Measurements from ENCODE around the gene SUSD1.
"Not testable (repeated sequence)": the region's sequence is repeated elsewhere in the genome, so short reads cannot be mapped to it uniquely, and the experiment has no call there.

Gene SUSD1

DNA sequence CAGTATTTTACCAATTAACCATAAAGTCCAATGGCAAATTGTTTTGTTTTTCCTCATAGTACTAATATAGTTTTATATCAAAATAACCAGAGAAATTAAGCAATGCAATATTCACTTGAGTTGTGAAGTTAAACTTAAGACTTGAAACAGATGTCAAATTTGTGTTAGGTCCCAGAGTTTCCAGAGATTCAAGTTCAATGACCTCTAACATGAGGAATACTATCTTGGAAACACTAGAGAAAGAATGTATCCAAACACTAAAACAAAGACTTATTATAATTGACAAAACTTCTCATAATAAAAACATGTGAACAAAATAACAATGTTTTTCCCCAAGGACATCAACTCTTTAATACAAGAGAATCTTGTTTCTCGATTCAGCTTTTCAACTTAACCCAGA is 18.0 kb downstream of the SUSD1 start:
- H3K9me3 ChIP-seq (ENCODE audit: control insufficient read depth, low read length) = no peaks in the 10 kb centered on the region
- WGBS, 2 experiments (ENCODE audit: insufficient coverage in 2 of 2) = 77 to 94% methylated on average over 1 of the region's 1 CpG
- H3K4me3 ChIP-seq (ENCODE audit: extremely low read depth, insufficient read depth, low read length, poor library complexity, severe bottlenecking) = no peak overlapping the region
- no peak overlapping the region for H3K27ac ChIP-seq (ENCODE audit: low read depth, low read length, severe bottlenecking)
- no peaks in the 10 kb centered on the region for H3K4me1 ChIP-seq (ENCODE audit: control insufficient read depth, insufficient read depth, low read length, poor library complexity, severe bottlenecking)
- peaks cover 4% of the 10 kb centered on the region for H3K36me3 ChIP-seq (ENCODE audit: control insufficient read depth, insufficient read depth, low read length)

- Histone ChIP-seq H3K36me3 (ENCODE audit: control insufficient read depth, insufficient read depth, low read length) (peaks cover 14% of the 10 kb centered on the region), H3K27ac (ENCODE audit: low read depth, low read length, severe bottlenecking) (no peak overlapping the region), H3K4me3 (ENCODE audit: extremely low read depth, insufficient read depth, low read length, poor library complexity, severe bottlenecking) (no peak overlapping the region), H3K4me1 (ENCODE audit: control insufficient read depth, insufficient read depth, low read length, poor library complexity, severe bottlenecking) (no peaks in the 10 kb centered on the region), H3K9me3 (ENCODE audit: control insufficient read depth, low read length) (no peaks in the 10 kb centered on the region)
- WGBS, 2 experiments (ENCODE audit: insufficient coverage in 2 of 2) = 93 to 96% methylated on average over 5 to 8 of the region's 10 CpGs
Measured at GRCh38 chr9:112149211-112149610, 25.9 kb downstream of the SUSD1 start.

GRCh38 chr9:112145886-112146285 is 29.2 kb downstream of the SUSD1 start:
- Histone ChIP-seq H3K4me3 (ENCODE audit: extremely low read depth, insufficient read depth, low read length, poor library complexity, severe bottlenecking) (no peak overlapping the region), H3K4me1 (ENCODE audit: control insufficient read depth, insufficient read depth, low read length, poor library complexity, severe bottlenecking) (no peaks in the 10 kb centered on the region), H3K36me3 (ENCODE audit: control insufficient read depth, insufficient read depth, low read length) (peaks cover 29% of the 10 kb centered on the region), H3K27ac (ENCODE audit: low read depth, low read length, severe bottlenecking) (no peak overlapping the region), H3K9me3 (ENCODE audit: control insufficient read depth, low read length) (no peaks in the 10 kb centered on the region)
- 100% methylated on average over 1 of the region's 1 CpG; no CpG with 5 or more reads in 1 of the 2 experiments for WGBS, 2 experiments (ENCODE audit: insufficient coverage in 2 of 2)

DNA sequence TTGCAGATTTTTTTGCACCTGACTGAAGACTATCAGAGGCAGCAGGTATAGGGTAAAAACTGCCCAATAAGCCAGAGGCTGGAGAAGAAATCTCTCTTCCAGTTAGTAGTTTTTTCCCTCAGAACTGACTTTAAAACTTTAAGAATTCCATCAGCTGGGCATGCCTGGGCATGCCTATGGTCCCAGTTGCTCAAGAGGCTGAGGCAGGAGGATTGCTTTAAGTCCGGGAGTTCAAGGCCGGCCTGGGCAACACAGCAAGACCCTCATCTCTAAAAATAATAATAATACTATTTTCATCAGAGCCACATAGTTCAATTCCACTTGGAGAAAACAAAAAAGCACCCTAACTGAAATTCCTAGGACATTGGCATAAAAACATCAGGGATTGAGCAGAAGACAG is 30.3 kb downstream of the SUSD1 start:
- Histone ChIP-seq H3K4me1 (ENCODE audit: control insufficient read depth, insufficient read depth, low read length, poor library complexity, severe bottlenecking) (no peaks in the 10 kb centered on the region), H3K36me3 (ENCODE audit: control insufficient read depth, insufficient read depth, low read length) (peaks cover 29% of the 10 kb centered on the region), H3K4me3 (ENCODE audit: extremely low read depth, insufficient read depth, low read length, poor library complexity, severe bottlenecking) (no peak overlapping the region), H3K9me3 (ENCODE audit: control insufficient read depth, low read length) (no peaks in the 10 kb centered on the region), H3K27ac (ENCODE audit: low read depth, low read length, severe bottlenecking) (no peak overlapping the region)
- no CpG with 5 or more reads among the region's 2 CpGs for WGBS, 2 experiments (ENCODE audit: insufficient coverage in 2 of 2)

DNA sequence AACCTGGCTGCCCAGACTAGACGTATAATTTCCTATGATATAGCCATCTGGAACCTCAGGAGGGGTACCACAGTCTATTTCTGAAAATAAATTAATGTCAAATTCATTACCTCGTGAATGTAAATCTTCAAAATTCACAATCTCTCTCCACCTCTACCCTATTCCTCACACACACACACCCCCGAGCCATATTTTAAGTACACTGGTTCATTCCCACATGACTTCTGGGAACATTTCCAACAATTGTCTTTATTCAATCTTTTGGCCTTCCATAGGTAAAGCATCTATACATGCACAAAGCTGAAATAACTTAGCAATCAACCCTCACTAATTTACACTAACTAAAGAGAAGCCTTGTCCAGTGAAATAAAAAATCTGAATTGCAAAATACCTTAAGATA is 32.7 kb downstream of the SUSD1 start:
- Histone ChIP-seq H3K4me3 (ENCODE audit: extremely low read depth, insufficient read depth, low read length, poor library complexity, severe bottlenecking) (no peak overlapping the region), H3K4me1 (ENCODE audit: control insufficient read depth, insufficient read depth, low read length, poor library complexity, severe bottlenecking) (no peaks in the 10 kb centered on the region), H3K36me3 (ENCODE audit: control insufficient read depth, insufficient read depth, low read length) (peaks cover 24% of the 10 kb centered on the region), H3K27ac (ENCODE audit: low read depth, low read length, severe bottlenecking) (no peak overlapping the region), H3K9me3 (ENCODE audit: control insufficient read depth, low read length) (no peaks in the 10 kb centered on the region)
- WGBS, 2 experiments (ENCODE audit: insufficient coverage in 2 of 2) = 93 to 95% methylated on average over 3 of the region's 3 CpGs

DNA sequence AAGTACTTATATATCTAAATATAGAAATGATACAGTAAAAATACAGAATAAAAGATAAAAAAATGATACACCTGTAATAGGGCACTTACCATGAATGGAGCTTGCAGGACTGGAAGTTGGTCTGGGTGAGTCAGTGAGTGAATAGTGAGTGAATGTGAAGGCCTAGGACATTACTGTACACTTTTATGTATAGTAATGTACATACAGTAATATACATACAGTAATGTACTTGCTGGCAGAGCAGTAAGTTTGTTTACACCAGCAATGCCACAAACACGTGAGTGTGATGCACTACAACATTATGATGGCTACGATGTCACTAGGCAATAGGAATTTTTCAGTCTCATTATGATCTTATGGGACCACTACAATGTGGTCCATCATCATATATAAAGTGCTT is 34.2 kb downstream of the SUSD1 start:
- Histone ChIP-seq H3K9me3 (ENCODE audit: control insufficient read depth, low read length) (no peaks in the 10 kb centered on the region), H3K4me3 (ENCODE audit: extremely low read depth, insufficient read depth, low read length, poor library complexity, severe bottlenecking) (no peak overlapping the region), H3K27ac (ENCODE audit: low read depth, low read length, severe bottlenecking) (no peak overlapping the region), H3K4me1 (ENCODE audit: control insufficient read depth, insufficient read depth, low read length, poor library complexity, severe bottlenecking) (no peaks in the 10 kb centered on the region), H3K36me3 (ENCODE audit: control insufficient read depth, insufficient read depth, low read length) (peaks cover 20% of the 10 kb centered on the region)
- 100% methylated on average over 1 of the region's 2 CpGs; no CpG with 5 or more reads in 1 of the 2 experiments for WGBS, 2 experiments (ENCODE audit: insufficient coverage in 2 of 2)

GRCh38 chr9:112137066-112137465 is 38.0 kb downstream of the SUSD1 start:
- 70 to 89% methylated on average over 1 of the region's 3 CpGs for WGBS, 2 experiments (ENCODE audit: insufficient coverage in 2 of 2)
- H3K27ac ChIP-seq (ENCODE audit: low read depth, low read length, severe bottlenecking) = no peak overlapping the region
- peaks cover 14% of the 10 kb centered on the region for H3K36me3 ChIP-seq (ENCODE audit: control insufficient read depth, insufficient read depth, low read length)
- no peaks in the 10 kb centered on the region for H3K4me1 ChIP-seq (ENCODE audit: control insufficient read depth, insufficient read depth, low read length, poor library complexity, severe bottlenecking)
- no peak overlapping the region for H3K4me3 ChIP-seq (ENCODE audit: extremely low read depth, insufficient read depth, low read length, poor library complexity, severe bottlenecking)
- peaks cover 15% of the 10 kb centered on the region for H3K9me3 ChIP-seq (ENCODE audit: control insufficient read depth, low read length)

GRCh38 chr9:112135706-112136105 is 39.4 kb downstream of the SUSD1 start:
- H3K4me1 ChIP-seq (ENCODE audit: control insufficient read depth, insufficient read depth, low read length, poor library complexity, severe bottlenecking) = no peaks in the 10 kb centered on the region
- H3K4me3 ChIP-seq (ENCODE audit: extremely low read depth, insufficient read depth, low read length, poor library complexity, severe bottlenecking) = no peak overlapping the region
- no peak overlapping the region for H3K27ac ChIP-seq (ENCODE audit: low read depth, low read length, severe bottlenecking)
- 100% methylated on average over 2 to 3 of the region's 4 CpGs for WGBS, 2 experiments (ENCODE audit: insufficient coverage in 2 of 2)
- H3K36me3 ChIP-seq (ENCODE audit: control insufficient read depth, insufficient read depth, low read length) = peaks cover 9% of the 10 kb centered on the region
- H3K9me3 ChIP-seq (ENCODE audit: control insufficient read depth, low read length) = peaks cover 15% of the 10 kb centered on the region

GRCh38 chr9:112133806-112134205 is 41.3 kb downstream of the SUSD1 start:
- H3K36me3 ChIP-seq (ENCODE audit: control insufficient read depth, insufficient read depth, low read length); H3K4me1 ChIP-seq (ENCODE audit: control insufficient read depth, insufficient read depth, low read length, poor library complexity, severe bottlenecking): not testable (repeated sequence)
- WGBS, 2 experiments (ENCODE audit: insufficient coverage in 2 of 2) = no CpG with 5 or more reads among the region's 1 CpG

DNA sequence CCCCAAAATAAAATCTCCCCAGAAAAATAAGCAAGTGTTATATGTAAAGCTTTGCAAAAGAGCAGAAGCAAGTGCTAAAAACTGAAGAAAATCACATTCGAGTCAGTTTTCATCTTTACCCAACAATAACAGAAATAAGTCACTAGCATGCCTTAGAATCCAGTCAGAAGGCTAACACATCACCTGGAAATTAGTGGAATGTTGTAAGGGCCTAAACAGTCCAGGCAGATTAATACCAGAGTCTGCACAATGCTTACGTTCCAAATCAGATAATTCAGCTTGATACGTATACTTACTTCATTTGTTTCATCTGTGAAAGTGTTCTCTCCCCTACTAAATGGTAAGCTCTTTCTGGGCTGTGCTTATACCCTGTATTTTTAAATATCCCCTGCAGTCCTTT is 42.7 kb downstream of the SUSD1 start:
- Histone ChIP-seq H3K36me3 (ENCODE audit: control insufficient read depth, insufficient read depth, low read length) (peaks cover 9% of the 10 kb centered on the region), H3K4me3 (ENCODE audit: extremely low read depth, insufficient read depth, low read length, poor library complexity, severe bottlenecking) (no peak overlapping the region), H3K9me3 (ENCODE audit: control insufficient read depth, low read length) (peaks cover 15% of the 10 kb centered on the region), H3K27ac (ENCODE audit: low read depth, low read length, severe bottlenecking) (no peak overlapping the region), H3K4me1 (ENCODE audit: control insufficient read depth, insufficient read depth, low read length, poor library complexity, severe bottlenecking) (no peaks in the 10 kb centered on the region)
- 94 to 100% methylated on average over 1 to 3 of the region's 3 CpGs for WGBS, 2 experiments (ENCODE audit: insufficient coverage in 2 of 2)

More at GRCh38 chr9:112133806-112134205, 41.3 kb downstream of the SUSD1 start:
- peaks cover 15% of the 10 kb centered on the region for H3K9me3 ChIP-seq (ENCODE audit: control insufficient read depth, low read length)
- not testable (repeated sequence) for H3K4me3 ChIP-seq (ENCODE audit: extremely low read depth, insufficient read depth, low read length, poor library complexity, severe bottlenecking); H3K27ac ChIP-seq (ENCODE audit: low read depth, low read length, severe bottlenecking)

GRCh38 chr9:112130997-112131396 is 44.1 kb downstream of the SUSD1 start:
- Histone ChIP-seq H3K27ac (ENCODE audit: low read depth, low read length, severe bottlenecking) (no peak overlapping the region), H3K9me3 (ENCODE audit: control insufficient read depth, low read length) (peaks cover 15% of the 10 kb centered on the region), H3K4me3 (ENCODE audit: extremely low read depth, insufficient read depth, low read length, poor library complexity, severe bottlenecking) (no peak overlapping the region), H3K36me3 (ENCODE audit: control insufficient read depth, insufficient read depth, low read length) (peaks cover 9% of the 10 kb centered on the region), H3K4me1 (ENCODE audit: control insufficient read depth, insufficient read depth, low read length, poor library complexity, severe bottlenecking) (no peaks in the 10 kb centered on the region)
- WGBS, 2 experiments (ENCODE audit: insufficient coverage in 2 of 2) = 87 to 94% methylated on average over 4 to 5 of the region's 5 CpGs
